ENCODE data around the gene FBH1.

GRCh38 chr10:5956146-5956936 lies 66.3 kb downstream of the FBH1 start:
- TF ChIP-seq POLR2A (IDR thresholded peaks at IDR 0.05; ENCODE audit: low read length) = no peak
- no peak for TF ChIP-seq GATA1 (IDR thresholded peaks at IDR 0.05; ENCODE audit: low read depth, low read length)

Measured in erythroblast (primary cell).